Upper lobe of left lung (tissue), 4 donors: ENCODE data around the gene HPCAL1.

ENCODE experiments used
- EP300 ChIP-seq, 4 donors: sonication (generic); formaldehyde crosslinking; IDR thresholded peaks; one replicate each; pipeline ENCODE4 v1.5.1; 2017; ENCODE audit warnings: antibody characterized with exemption in 4 of 4, control low read depth in 2 of 4
- POLR2A ChIP-seq, 4 donors: fragments of 450-650 bp; IDR thresholded peaks; one replicate each; pipeline ENCODE4 v1.5.1; 2016 to 2017; ENCODE audit warnings: antibody characterized with exemption in 4 of 4, mild to moderate bottlenecking in 2 of 4
- POLR2AphosphoS5 ChIP-seq, 2 donors: sonication (generic); formaldehyde crosslinking; IDR thresholded peaks; one replicate each; pipeline ENCODE4 v1.5.1; 2017; ENCODE audit warnings: antibody characterized with exemption in 2 of 2
- TF ChIP-seq, protein P1 (sequence below), 6 experiments: fragments of 450-650 bp in 4 of 6; fragments of 200-600 bp in 2 of 6; sonication (generic) in 2 of 6; IDR thresholded peaks; one replicate each; pipeline ENCODE4 v1.5.1; 2016 to 2019; ENCODE audit warnings: antibody characterized with exemption in 6 of 6

DNA sequence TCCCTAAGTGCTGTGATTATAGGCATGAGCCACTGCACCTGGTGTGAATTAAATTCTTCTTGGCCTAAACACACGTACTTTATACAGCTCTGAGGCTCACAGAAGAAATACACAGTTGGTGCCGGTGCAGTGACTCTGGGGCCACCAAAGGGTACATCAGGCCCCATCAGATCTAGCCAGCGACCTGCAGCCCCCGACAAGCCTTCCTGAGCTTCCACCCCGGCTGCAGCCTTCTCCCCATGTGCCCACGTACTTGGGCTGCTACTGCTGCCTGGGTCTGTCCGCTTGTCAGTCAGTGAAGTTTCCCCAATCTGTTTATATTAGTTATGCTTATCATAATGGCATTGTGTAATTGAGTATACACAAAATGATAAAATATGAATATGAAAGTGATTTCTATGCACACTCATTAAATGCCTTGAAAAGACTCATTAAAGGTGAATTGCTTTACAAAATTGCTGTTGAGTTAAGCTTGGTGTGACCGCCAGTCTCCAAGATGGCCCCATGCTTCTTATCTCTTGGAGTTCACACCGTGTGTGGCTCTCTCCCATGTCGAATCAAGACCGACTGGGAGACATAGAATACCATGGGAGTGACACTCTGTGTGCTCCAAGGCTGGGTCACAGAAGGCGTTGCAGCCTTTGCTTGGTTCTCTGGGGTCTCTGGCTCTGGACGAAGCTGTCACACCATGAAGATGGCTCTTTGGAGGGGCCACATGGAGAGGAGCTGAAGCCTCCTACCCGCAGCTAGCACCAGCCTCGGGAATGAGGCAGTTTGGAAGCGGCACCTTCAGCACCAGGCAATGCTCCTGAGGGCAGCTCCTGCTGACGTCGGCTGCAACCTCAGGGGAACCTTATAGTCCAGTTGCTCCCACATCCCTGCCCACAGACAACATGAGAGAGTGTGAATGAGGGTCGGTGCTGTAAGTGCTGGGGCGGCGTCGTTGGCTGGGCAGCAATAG lies 29.2 kb upstream of the HPCAL1 start:
- TF ChIP-seq, protein P1, sequence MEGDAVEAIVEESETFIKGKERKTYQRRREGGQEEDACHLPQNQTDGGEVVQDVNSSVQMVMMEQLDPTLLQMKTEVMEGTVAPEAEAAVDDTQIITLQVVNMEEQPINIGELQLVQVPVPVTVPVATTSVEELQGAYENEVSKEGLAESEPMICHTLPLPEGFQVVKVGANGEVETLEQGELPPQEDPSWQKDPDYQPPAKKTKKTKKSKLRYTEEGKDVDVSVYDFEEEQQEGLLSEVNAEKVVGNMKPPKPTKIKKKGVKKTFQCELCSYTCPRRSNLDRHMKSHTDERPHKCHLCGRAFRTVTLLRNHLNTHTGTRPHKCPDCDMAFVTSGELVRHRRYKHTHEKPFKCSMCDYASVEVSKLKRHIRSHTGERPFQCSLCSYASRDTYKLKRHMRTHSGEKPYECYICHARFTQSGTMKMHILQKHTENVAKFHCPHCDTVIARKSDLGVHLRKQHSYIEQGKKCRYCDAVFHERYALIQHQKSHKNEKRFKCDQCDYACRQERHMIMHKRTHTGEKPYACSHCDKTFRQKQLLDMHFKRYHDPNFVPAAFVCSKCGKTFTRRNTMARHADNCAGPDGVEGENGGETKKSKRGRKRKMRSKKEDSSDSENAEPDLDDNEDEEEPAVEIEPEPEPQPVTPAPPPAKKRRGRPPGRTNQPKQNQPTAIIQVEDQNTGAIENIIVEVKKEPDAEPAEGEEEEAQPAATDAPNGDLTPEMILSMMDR (IDR thresholded peaks at IDR 0.05): no peak
- no peak for TF ChIP-seq POLR2A (IDR thresholded peaks at IDR 0.05)
- TF ChIP-seq EP300 (IDR thresholded peaks at IDR 0.05): no peak
- TF ChIP-seq POLR2AphosphoS5 (IDR thresholded peaks at IDR 0.05): no peak
